ENCODE data around the gene SLC35B2. TPM values are rescaled to one million over a fixed set of nuclear protein-coding genes. Genes with fewer than 3 reads are reported as not detected.

The SLC35B2 gene
- total and polyA plus RNA-seq, 10 of the 15 experiments (the other 5 are each of a cell fraction or from before 2014, with no cell fraction given), result 11.3 to 45.4 (median 33.8) TPM

- ATAC-seq (no peak), FAIRE-seq (no peak), DNase-seq (ENCODE audit: low read depth, low spot score) (no peak)
- SMC1A ChIA-PET (ENCODE audit: uncharacterized antibody, unreplicated experiment), result interaction anchor here (1.3 kb wide), 1 partner anchor 33 kb away, joined by 4 read pairs; no protein-coding TSS in a partner anchor
- CTCF ChIA-PET, result no interaction called here
- no peaks in the 10 kb centered on the region for H3K9me3 ChIP-seq (replicated peaks; ENCODE audit: control insufficient read depth, insufficient read depth, low read length)
- H3K36me3 ChIP-seq (ENCODE audit: control insufficient read depth in 2 of 2, insufficient read depth in 2 of 2, low read length in 1 of 2), result peaks cover 5 to 31% of the 10 kb centered on the region in 2 experiments; a peak in 3 of 4 replicates
- WGBS (ENCODE audit: insufficient coverage, insufficient replicate concordance, low lambda C conversion rate, missing lambda C conversion rate), result 96% methylated on average over 14 of the region's 14 CpGs
- H3K9ac ChIP-seq (ENCODE audit: control insufficient read depth, insufficient read depth, low read length), result no peak overlapping the region
- no peaks in the 10 kb centered on the region for H3K79me2 ChIP-seq (ENCODE audit: control insufficient read depth, insufficient read depth, low read length)
- H3K4me2 ChIP-seq (ENCODE audit: control insufficient read depth, insufficient read depth), result no peak overlapping the region
- no peaks in the 10 kb centered on the region for H4K20me1 ChIP-seq (ENCODE audit: control insufficient read depth, insufficient read depth)
- TF ChIP-seq ASH2L (IDR thresholded peaks at IDR 0.05; ENCODE audit: borderline replicate concordance, low read depth) (no peak), MTA3 (IDR thresholded peaks at IDR 0.05; ENCODE audit: borderline replicate concordance, low read length) (no peak), SREBF1 (IDR thresholded peaks at IDR 0.05; ENCODE audit: low read length) (no peak), ZBTB4 (CRISPR knock-in tag; IDR thresholded peaks at IDR 0.05) (no peak), BHLHE40 (IDR thresholded peaks at IDR 0.05; ENCODE audit: borderline replicate concordance in 1 of 2, low read depth in 2 of 2, low read length in 1 of 2) (no peak), NFYA (IDR thresholded peaks at IDR 0.05; ENCODE audit: borderline replicate concordance, low read depth, low read length) (no peak), ZNF274 (IDR thresholded peaks at IDR 0.05; ENCODE audit: insufficient read depth, insufficient read length) (no peak), NR2C1 (IDR thresholded peaks at IDR 0.05) (no peak), CBX5 (IDR thresholded peaks at IDR 0.05; ENCODE audit: low read depth) (no peak), STAT1 (conservative IDR thresholded peaks at IDR 0.05) (no peak), SMAD1 (IDR thresholded peaks at IDR 0.05; ENCODE audit: low read depth, partially characterized antibody) (no peak)
- H2AFZ ChIP-seq (ENCODE audit: control insufficient read depth, low read depth, low read length), result no peak overlapping the region
- peaks cover 2 to 3% of the 10 kb centered on the region in 2 experiments for H3K27me3 ChIP-seq (replicated peaks in 1 of 2; ENCODE audit: control insufficient read depth in 2 of 2, insufficient read depth in 2 of 2, low read length in 1 of 2)
- POLR2A ChIA-PET, result no interaction called here
- RAD21 ChIA-PET (ENCODE audit: unreplicated experiment), result no interaction called here
- no TSS peak for BruUV-seq (replicated peaks)
- in situ Hi-C loops (cut with MboI), result no loop called here
- intact Hi-C loops (cut with micrococcal nuclease; ENCODE audit: unreplicated experiment), result no loop called here
- H3K27ac ChIP-seq (ENCODE audit: control insufficient read depth, insufficient read depth), result no peak overlapping the region
- no peaks in the 10 kb centered on the region for H3K4me1 ChIP-seq (ENCODE audit: control insufficient read depth, insufficient read depth, low read length)
- no peak overlapping the region for H3K4me3 ChIP-seq
Observed at GRCh38 chr6:44301782-44302564, 44.6 kb upstream of the SLC35B2 start.

Measured in GM12878 (cell line).